Measurements from ENCODE around the gene DHX58. TPM values are rescaled to one million over a fixed set of nuclear protein-coding genes. Genes with fewer than 3 reads are reported as not detected.

Gene DHX58
- total RNA-seq, 4 donors from 2014 or later: 1.1 to 4.4 (median 3.1) TPM

GRCh38 chr17:42138749-42139492, 26.4 kb upstream of the DHX58 start:
- intact Hi-C loops (cut with DNase I; ENCODE audit: low total_unique reads) (no loop called here), in situ Hi-C loops (cut with MboI; ENCODE audit: low sequenced_read_pairs in 4 of 4) (no loop called here)
- no peak for ATAC-seq
- Histone ChIP-seq H3K27me3 (no peaks in the 10 kb centered on the region), H3K4me1 (peaks cover 96 to 98% of the 10 kb centered on the region in 2 donors), H3K9me3 (no peaks in the 10 kb centered on the region), H3K36me3 (no peaks in the 10 kb centered on the region), H3K4me3 (no peak overlapping the region), H3K27ac (peak overlapping the region; percentile 10 to 85 (median 44))
- TF ChIP-seq CTCF (IDR thresholded peaks at IDR 0.05 in 4 of 5, conservative IDR thresholded peaks at IDR 0.05 in 1 of 5) (no peak), POLR2A (IDR thresholded peaks at IDR 0.05) (no peak)
- no peak for DNase-seq

GRCh38 chr17:42136654-42137051, 24.1 kb upstream of the DHX58 start:
- intact Hi-C loops (cut with DNase I; ENCODE audit: low total_unique reads): no loop called here

GRCh38 chr17:42135664-42136653, 23.4 kb upstream of the DHX58 start:
- intact Hi-C loops (cut with DNase I; ENCODE audit: low total_unique reads): no loop called here
- Histone ChIP-seq H3K36me3 (no peaks in the 10 kb centered on the region), H3K4me1 (peaks cover 95 to 98% of the 10 kb centered on the region in 2 donors), H3K4me3 (peak overlapping the region in 3 of 4 donors; percentile 4 to 8 (median 7)), H3K9me3 (no peaks in the 10 kb centered on the region), H3K27me3 (no peaks in the 10 kb centered on the region), H3K27ac (peak overlapping the region; percentile 54 to 75 (median 70))
- DNase-seq (no peak), ATAC-seq (peak in 1 of 2 donors; percentile 42)
- no peak for TF ChIP-seq POLR2A (IDR thresholded peaks at IDR 0.05)
- TF ChIP-seq CTCF (IDR thresholded peaks at IDR 0.05 in 4 of 5, conservative IDR thresholded peaks at IDR 0.05 in 1 of 5): no peak
- in situ Hi-C loops (cut with MboI; ENCODE audit: low sequenced_read_pairs in 4 of 4): no loop called here

More at GRCh38 chr17:42136654-42137051, 24.1 kb upstream of the DHX58 start:
- H3K36me3 ChIP-seq: no peaks in the 10 kb centered on the region
- peak overlapping the region in 3 of 4 donors; percentile 4 to 8 (median 7) for H3K4me3 ChIP-seq
- H3K9me3 ChIP-seq: no peaks in the 10 kb centered on the region
- ATAC-seq: no peak
- H3K27ac ChIP-seq: peak overlapping the region; percentile 54 to 75 (median 70)
- in situ Hi-C loops (cut with MboI; ENCODE audit: low sequenced_read_pairs in 4 of 4): no loop called here
- TF ChIP-seq CTCF (IDR thresholded peaks at IDR 0.05 in 4 of 5, conservative IDR thresholded peaks at IDR 0.05 in 1 of 5): no peak
- no peak for TF ChIP-seq POLR2A (IDR thresholded peaks at IDR 0.05)
- H3K27me3 ChIP-seq: no peaks in the 10 kb centered on the region
- peaks cover 95 to 98% of the 10 kb centered on the region in 2 donors for H3K4me1 ChIP-seq
- no peak for DNase-seq

- in situ Hi-C loops (cut with MboI; ENCODE audit: low sequenced_read_pairs in 4 of 4): no loop called here
Observed at GRCh38 chr17:42135151-42135550, 22.6 kb upstream of the DHX58 start.

More at GRCh38 chr17:42135151-42135550, 22.6 kb upstream of the DHX58 start:
- H3K27me3 ChIP-seq: no peaks in the 10 kb centered on the region
- H3K36me3 ChIP-seq: peaks cover 0 to 4% of the 10 kb centered on the region in 2 donors
- H3K9me3 ChIP-seq: no peaks in the 10 kb centered on the region
- DNase-seq (no peak), ATAC-seq (no peak)
- H3K27ac ChIP-seq: peak overlapping the region; percentile 54 to 75 (median 70)
- no peak overlapping the region for H3K4me3 ChIP-seq
- TF ChIP-seq CTCF (IDR thresholded peaks at IDR 0.05 in 4 of 5, conservative IDR thresholded peaks at IDR 0.05 in 1 of 5) (no peak), POLR2A (IDR thresholded peaks at IDR 0.05) (no peak)
- intact Hi-C loops (cut with DNase I; ENCODE audit: low total_unique reads): no loop called here
- peaks cover 97 to 98% of the 10 kb centered on the region in 2 donors for H3K4me1 ChIP-seq

Data from gastrocnemius medialis (tissue), 4 donors.